ENCODE measurements around the gene TMEM209.
"Not testable (repeated sequence)": the region's sequence is repeated elsewhere in the genome, so short reads cannot be mapped to it uniquely, and the experiment has no call there.

DNA sequence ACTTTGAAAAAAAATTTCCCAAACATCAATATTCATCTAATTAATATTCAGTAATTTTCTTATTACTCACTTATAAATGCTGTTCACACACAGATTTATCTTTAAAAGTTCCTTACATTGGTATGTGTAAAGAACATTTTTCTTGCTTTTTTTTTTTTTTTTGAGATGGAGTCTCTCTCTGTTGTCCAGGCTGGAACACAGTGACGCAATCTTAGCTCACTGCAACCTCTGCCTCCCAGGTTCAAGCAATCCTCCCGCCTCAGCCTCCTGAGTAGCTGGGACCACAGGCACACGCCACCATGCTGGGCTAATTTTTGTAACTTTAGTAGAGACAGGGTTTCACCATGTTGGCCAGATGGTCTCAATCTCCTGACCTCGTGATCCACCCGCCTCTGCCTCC, 20.9 kb downstream of the TMEM209 start:
- not testable (repeated sequence) for TF ChIP-seq POLR2AphosphoS5 (IDR thresholded peaks at IDR 0.05; ENCODE audit: low read depth, low read length); POLR2A (IDR thresholded peaks at IDR 0.05; ENCODE audit: low read depth, low read length); TAF1 (IDR thresholded peaks at IDR 0.05; ENCODE audit: low read depth, low read length); SPI1 (IDR thresholded peaks at IDR 0.05; ENCODE audit: low read depth, low read length); POU2F2 (IDR thresholded peaks at IDR 0.05; ENCODE audit: low read depth, low read length); PAX5 (IDR thresholded peaks at IDR 0.05; ENCODE audit: insufficient read depth, low read length, severe bottlenecking)
